ENCODE measurements around the gene ZNF140. TPM values are rescaled to one million over a fixed set of nuclear protein-coding genes. Genes with fewer than 3 reads are reported as not detected.

Gene ZNF140
- total RNA-seq = 7.5 and 17.2 TPM in 2 replicates

DNA sequence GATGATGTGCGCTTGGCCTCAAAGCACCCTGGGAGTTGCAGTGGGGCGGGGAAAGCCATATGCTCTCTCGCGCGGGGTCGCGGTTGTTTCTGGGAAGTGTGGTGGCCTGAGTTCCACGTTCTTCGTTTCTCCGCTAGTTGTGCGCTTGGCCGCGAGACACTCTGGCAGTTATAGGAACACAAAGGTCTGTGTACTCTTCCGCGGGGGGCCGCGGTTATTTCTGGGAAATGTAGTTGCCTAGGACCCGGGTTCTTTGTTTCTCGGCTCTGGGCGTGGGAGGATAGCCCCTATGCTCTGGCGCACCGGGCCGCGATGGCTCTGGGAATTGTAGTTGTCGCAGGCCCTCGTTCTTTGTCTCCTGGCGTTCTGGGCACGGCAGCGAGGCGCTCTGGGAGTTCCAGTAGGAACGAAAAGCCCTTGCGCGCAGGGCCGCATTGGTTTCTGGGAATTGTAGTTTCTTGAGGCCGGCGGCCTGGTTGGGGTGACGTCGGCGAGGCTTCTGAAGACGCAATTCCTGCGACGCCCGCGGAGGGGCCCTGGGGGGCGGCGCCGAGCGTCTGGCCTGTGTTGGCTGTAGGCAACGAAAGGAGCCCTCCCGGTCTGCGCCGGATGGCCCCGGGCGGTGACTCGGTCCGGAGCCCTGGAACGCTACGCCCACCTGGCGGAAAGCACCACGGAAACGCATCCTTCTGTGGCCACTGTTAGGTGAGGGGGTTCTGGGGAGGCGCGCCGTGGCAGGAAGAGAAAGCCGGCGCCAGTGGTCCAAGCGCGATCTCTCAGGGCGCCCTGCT, at the start of gene ZNF140:
ZNF140 (plus strand) TSS at position 556 of the 791 bp plus-strand sequence. CDS start 398 bp downstream, outside the sequence.

DNA sequence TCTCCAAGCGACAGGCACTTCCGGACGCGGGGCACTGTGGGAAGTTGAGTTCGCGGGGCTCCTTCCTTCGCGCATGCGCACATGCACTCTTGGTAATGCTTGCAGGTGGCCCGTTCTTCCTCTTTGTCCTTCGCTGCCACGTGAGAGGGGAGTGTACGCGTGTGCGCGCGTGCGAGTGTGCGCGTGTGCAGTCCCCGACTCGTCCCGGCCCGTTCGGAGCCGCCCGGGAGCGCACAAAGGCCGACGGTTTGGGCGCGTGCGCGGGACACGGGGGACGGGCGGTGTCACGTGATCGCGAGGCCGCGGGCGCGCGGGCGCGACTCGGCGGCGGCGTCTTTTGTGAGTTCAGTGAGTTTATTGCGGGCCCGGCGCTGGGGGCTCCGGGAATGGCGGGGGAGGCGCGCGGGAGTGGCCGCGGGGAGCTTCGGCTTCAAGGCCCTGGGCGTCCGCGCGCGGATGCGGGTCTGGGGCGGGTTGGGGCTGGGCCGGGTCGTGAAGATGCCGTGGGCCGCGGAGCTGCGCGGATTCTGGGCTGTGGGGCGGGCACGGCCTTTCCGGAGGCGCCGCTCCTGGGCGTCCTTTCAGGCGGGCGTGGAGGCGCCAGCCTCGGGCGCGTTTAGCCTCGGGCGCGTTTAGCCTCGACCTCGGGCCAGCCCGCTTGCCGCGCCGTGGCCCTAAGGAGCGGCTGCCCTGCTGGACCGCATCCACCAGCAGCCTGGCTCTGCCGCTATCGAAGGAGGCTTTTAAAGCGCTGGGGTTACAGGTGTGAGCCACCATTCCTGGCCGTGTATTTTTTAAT, 43.3 kb upstream of the ZNF140 start, which contains the start of gene ZNF84:
ZNF84 (plus strand) TSS at position 303 of the 799 bp plus-strand sequence. CDS start 3,959 bp downstream, outside the sequence.

DNA sequence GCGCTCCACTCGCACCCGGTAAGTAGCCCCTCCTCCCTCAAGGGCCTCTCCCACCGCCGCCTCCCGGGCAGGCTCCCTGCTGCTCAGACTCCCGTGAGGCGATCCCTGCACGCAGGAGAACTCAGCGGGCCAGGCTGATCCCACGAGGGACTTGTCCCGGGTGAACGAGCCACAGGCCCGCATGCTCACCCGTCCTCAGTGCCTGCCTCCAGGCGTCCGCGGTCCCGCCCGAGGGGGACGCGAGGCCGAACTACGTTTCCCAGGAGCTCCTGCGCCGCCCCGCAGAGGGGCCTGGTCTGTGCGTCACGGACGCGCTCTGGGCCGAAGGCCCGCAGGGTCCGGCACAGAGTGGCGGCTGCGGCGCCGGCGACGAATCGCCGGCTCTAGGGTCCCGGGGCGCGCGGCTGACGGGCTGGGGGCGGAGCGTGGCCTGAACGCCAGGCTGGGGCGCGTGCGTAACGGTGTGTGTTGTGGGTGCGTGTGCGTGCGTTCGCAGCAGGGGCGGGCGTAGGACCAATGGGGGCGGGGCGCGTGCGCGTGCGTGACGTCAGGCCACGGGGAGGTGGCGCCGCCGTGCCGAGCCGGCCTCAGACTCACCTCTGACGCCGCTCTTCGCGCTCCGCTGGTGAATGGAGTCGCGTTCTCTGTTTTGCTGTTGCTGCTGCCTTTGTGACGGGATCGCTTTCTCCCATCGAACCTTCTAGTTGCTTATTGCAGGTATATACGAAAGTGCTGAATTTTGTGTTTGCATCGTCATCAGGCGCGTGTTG, 49.5 kb downstream of the ZNF140 start, which contains the start of the genes ZNF10 and ZNF891:
ZNF10 (plus strand) TSS at position 590 of the 770 bp plus-strand sequence. CDS start 13,866 bp downstream, outside the sequence.
ZNF891 (minus strand) TSS at position 237 of the 770 bp plus-strand sequence. CDS start 8,356 bp downstream, outside the sequence.

Other genes starting within 250 kb of the ZNF140 start
- 41.1 and 41.4 TPM in 2 replicates for gene CHFR, start 193.3 kb upstream of the ZNF140 start, total RNA-seq
- gene ZNF605, start 124.6 kb upstream of the ZNF140 start, total RNA-seq = 3.7 and 10.0 TPM in 2 replicates
- 1.9 and 2.1 TPM in 2 replicates for gene ZNF26, start 94.6 kb upstream of the ZNF140 start, total RNA-seq
- gene ZNF84, start 43.4 kb upstream of the ZNF140 start, total RNA-seq = 10.0 and 16.0 TPM in 2 replicates
- gene ZNF891, start 49.4 kb downstream of the ZNF140 start, total RNA-seq = 0.23 and 0.60 TPM in 2 replicates
- 3.7 and 4.3 TPM in 2 replicates for gene ZNF10, start 49.7 kb downstream of the ZNF140 start, total RNA-seq
- 7.7 and 23.0 TPM in 2 replicates for gene ZNF268, start 100.6 kb downstream of the ZNF140 start, total RNA-seq
- gene ANHX, start 155.0 kb downstream of the ZNF140 start, total RNA-seq = not detected in 2 replicates